WI38 (cell line): ENCODE measurements around the gene GGN.

Source experiments
- H3K4me3 ChIP-seq: 2 replicates; pipeline ENCODE4 v1.5.1; 2011; ENCODE audit warnings: low read depth, mild to moderate bottlenecking, control low read depth, low read length
- TF ChIP-seq, protein P1 (sequence below): IDR thresholded peaks from 2 replicates; pipeline ENCODE4 v1.5.1; 2012; ENCODE audit warnings: low read depth, mild to moderate bottlenecking, control low read depth, low read length

GGN gene

DNA sequence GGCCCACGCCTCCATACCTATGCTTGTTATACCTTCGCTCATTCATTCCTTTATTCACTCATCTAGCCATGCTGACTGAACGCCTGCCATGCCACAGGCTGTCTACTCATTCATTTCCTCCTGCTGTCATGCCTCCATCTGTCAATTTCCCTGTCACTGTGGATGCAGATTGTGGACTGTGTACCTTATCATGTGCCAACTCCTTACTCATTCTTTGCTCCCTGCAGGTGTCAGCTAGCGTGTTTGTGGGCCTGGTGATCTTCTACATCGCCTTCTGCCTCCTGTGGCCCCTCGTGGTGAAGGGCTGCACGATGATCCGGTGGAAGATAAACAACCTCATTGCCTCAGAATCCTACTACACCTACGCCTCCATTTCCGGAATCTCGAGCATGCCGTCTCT is 17.5 kb downstream of the GGN start:
- TF ChIP-seq, protein P1, sequence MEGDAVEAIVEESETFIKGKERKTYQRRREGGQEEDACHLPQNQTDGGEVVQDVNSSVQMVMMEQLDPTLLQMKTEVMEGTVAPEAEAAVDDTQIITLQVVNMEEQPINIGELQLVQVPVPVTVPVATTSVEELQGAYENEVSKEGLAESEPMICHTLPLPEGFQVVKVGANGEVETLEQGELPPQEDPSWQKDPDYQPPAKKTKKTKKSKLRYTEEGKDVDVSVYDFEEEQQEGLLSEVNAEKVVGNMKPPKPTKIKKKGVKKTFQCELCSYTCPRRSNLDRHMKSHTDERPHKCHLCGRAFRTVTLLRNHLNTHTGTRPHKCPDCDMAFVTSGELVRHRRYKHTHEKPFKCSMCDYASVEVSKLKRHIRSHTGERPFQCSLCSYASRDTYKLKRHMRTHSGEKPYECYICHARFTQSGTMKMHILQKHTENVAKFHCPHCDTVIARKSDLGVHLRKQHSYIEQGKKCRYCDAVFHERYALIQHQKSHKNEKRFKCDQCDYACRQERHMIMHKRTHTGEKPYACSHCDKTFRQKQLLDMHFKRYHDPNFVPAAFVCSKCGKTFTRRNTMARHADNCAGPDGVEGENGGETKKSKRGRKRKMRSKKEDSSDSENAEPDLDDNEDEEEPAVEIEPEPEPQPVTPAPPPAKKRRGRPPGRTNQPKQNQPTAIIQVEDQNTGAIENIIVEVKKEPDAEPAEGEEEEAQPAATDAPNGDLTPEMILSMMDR: no peak

DNA sequence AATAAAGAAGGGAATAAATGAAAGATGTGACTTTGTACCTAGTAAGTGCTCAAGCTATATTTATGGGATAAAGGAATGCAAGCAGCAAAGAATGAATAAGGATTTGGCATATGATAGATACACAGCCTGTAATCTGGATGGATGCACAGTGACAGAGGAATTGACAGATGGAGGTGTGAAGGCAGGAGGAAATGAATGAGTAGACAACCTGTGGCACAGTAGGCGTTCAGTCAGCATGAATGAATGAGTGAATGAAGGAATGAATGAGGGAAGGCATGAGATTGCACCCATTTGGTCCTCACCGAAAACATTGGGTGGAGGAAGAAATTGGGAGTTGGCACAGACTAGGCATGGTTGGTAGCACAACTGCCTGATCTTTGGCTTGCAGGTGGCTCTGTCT is 18.2 kb downstream of the GGN start:
- TF ChIP-seq, protein P1: no peak
- H3K4me3 ChIP-seq: no peak overlapping the region

More for the DNA sequence above, 17.5 kb downstream of the GGN start:
- H3K4me3 ChIP-seq: no peak overlapping the region

DNA sequence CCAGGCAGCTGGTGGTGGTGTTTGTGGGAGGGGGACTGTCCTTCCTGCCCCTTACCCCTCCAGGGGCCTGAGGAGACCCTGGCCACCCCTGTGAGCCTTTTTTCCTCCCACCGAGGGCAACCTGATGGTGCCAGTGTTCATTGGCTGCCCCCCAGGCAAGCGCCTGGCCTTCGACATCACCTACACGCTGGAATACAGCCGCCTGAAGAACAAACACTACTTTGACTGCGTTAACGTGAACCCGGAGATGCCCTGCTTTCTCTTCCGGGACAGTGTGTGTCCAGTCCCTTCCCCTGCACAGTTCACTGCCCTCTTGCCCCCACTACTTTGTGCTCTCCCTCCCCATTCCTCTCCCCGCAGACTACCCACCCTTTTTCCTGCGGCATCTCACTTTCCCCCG is 20.8 kb downstream of the GGN start:
- TF ChIP-seq, protein P1: no peak
- no peak overlapping the region for H3K4me3 ChIP-seq

DNA sequence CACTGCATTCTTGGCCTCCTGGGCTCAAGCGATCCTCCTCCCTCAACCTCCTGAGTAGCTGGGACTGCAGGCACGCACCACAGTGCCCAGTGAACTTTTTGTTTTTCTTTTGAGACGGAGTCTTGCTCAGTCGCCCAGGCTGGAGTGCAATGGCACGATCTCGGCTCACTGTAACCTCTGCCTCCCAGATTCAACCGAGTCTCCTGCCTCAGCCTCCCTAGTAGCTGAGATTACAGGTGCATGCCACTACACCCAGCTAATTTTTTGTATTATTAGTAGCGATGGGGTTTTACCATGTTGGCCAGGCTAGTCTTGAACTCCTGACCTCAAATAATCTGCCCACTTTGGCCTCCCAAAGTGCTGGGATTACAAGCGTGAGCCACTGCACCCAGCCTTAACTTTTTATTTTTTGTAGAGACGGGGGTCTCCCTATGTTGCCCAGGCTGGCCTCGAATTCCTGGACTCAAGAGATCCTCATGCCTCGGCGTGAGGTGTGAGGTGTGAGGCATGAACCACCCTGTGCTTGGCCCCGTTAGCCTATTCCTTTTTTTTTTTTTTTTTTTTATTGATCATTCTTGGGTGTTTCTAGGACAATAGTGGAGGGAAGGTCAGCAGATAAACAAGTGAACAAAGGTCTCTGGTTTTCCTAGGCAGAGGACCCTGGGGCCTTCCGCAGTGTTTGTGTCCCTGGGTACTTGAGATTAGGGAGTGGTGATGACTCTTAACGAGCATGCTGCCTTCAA is 24.7 kb downstream of the GGN start:
- peak overlapping the region; percentile 63 for H3K4me3 ChIP-seq

DNA sequence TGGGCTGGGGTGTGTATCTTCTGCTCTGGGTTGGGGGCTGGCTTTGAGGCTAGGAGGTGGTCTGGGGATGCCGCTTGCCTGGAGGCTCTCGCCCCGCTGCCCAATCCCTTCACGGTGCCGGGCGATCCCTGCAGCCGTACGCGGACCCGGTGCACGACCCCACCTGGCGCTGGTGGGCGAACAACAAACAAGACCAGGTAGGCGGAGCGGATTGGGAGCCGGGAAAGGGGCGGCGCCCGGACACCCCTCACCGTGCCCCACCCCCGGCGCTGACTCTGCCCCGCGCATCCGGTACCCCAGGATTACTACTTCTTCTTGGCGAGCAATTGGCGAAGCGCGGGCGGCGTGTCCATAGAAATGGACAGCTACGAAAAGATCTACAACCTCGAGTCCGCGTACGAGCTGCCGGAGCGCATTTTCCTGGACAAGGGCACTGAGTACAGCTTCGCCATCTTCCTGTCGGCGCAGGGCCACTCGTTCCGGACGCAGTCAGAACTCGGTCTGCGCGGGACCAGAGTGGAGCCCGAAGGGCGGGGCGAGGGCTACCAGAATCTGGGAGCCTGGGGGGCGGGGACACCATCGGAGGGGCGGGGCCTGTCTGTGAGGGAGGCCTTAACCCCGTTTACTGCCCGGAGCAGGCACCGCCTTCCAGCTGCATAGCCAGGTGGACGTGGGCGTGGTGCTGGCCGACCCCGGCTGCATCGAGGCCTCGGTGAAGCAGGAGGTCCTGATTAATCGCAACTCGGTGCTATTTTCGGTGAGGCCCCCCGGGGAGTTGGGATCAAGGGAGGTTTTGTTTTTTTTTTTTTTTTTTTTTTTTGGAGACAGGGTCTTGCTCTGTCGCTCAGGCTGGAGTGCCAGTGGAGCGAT is 25.5 kb downstream of the GGN start:
- H3K4me3 ChIP-seq: peak overlapping the region; percentile 63

DNA sequence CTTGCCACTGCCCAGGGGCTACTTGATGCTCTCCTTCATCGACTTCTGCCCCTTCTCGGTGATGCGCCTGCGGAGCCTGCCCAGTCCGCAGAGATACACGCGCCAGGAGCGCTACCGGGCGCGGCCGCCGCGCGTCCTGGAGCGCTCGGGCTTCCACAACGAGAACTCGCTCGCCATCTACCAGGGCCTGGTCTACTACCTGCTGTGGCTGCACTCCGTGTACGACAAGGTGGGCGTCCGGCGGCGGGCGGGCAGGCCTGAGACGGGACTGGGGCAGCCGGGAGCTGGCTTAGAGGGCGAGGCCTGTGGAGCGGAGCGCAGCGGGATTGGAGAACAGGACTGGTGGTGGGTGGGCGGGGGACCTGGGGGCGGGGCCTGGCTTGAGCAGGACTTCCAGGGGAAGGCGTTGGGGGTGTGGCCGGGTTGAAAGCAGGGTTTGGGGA is 26.2 kb downstream of the GGN start:
- TF ChIP-seq, protein P1: no peak
- peak overlapping the region; percentile 63 for H3K4me3 ChIP-seq

More for the DNA sequence above, 25.5 kb downstream of the GGN start:
- TF ChIP-seq, protein P1: no peak

DNA sequence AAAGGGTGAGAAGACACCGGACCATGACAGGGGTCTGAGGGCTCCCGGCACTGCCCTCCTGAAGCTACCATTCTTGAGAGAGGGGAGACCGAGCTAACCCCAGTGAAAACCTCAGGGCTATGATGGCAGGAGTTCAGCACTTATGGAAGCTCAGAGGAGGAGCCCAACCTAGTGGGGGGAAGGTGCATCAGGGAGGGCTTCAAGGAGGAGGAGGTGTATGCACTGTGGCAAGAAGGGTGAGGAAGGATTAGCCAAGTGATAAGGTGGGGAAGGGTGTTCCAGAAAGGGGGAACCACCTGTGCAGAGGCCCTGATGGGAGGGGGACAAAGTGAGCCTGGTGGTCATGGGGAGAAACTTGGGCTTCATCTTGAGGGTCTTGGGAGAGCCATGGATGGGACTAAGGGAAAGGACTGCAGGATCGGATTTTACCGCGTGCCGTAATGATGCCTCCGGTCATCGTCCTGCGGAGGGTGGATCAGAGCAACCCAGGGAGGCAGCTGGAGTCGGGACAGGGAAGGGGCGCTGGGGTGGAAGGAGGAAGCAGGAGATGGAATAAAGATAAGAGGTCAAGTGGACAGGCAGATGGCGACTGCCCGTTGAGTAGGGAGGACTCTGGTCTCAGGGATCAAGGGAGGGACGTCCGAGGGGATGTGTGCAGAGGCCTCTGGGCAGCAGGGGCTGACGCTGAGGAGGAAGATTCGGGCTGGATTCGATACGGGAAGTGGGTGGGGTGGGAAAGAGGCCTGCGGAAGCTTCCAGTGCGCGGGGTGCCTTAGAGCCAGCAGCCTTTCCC is 26.8 kb downstream of the GGN start:
- H3K4me3 ChIP-seq: peak overlapping the region; percentile 63
- TF ChIP-seq, protein P1: no peak
